A549 (cell line): ENCODE data around the gene PSMD2. TPM values are rescaled to one million over a fixed set of nuclear protein-coding genes. Genes with fewer than 3 reads are reported as not detected.

Experiments used
- ATAC-seq, 2 experiments: fragments of 200-7000 bp in 1 of 2; fragments of >200 bp in 1 of 2; cut with Nextera tagmentation in 1 of 2; cut with Tn5 transposase in 1 of 2; 3 replicates each; pipeline versions ENCODE4 v1.8.0 to v1.9.1; 2018 to 2020; ENCODE audit warnings: mild to moderate bottlenecking in 1 of 2, moderate library complexity in 1 of 2
- CTCF ChIA-PET: fragments of 300-600 bp; sonication (Branson Sonifier 250); formaldehyde crosslinking; extraction: SDS; loops from one replicate; lab custom pipeline; 2021; ENCODE audit warnings: antibody characterized with exemption, inconsistent platforms; lab: Yijun Ruan, JAX
- POLR2A ChIA-PET: fragments of 350-600 bp; formaldehyde crosslinking; extraction: SDS; loops from one replicate; lab custom pipeline; 2021; ENCODE audit warnings: antibody characterized with exemption, inconsistent platforms; lab: Yijun Ruan, JAX
- DNase-seq, 2 experiments: peaks; one replicate each; pipeline versions ENCODE4 v3.0.0 to v3.0.0-alpha.2; 2011 to 2016; ENCODE audit warnings: low read depth in 1 of 2, low spot score in 1 of 2
- FAIRE-seq: peaks from 2 replicates; lab custom pipeline; 2011; peaks lifted over from hg19 to GRCh38; lab: Jason Lieb, UNC
- H3K27ac ChIP-seq, 2 experiments: fragments of >200 bp; sonication (Bioruptor Twin); formaldehyde crosslinking; 3 replicates each; pipeline ENCODE4 v1.5.1; 2016 to 2017
- H3K4me1 ChIP-seq: fragments of >200 bp; sonication (Bioruptor Twin); formaldehyde crosslinking; 3 replicates; pipeline ENCODE4 v1.6.1; 2016
- H3K4me2 ChIP-seq: fragments of >200 bp; sonication (Bioruptor Twin); formaldehyde crosslinking; 3 replicates; pipeline ENCODE4 v1.6.1; 2016
- H3K4me3 ChIP-seq: fragments of >200 bp; sonication (Bioruptor Twin); formaldehyde crosslinking; 3 replicates; pipeline ENCODE4 v1.5.1; 2016
- H3K9me3 ChIP-seq: fragments of >200 bp; sonication (Bioruptor Twin); formaldehyde crosslinking; 3 replicates; pipeline ENCODE4 v1.6.1; 2016
- CEBPB ChIP-seq, 2 experiments: fragments of >200 bp in 1 of 2; sonication (Bioruptor Twin) in 1 of 2; formaldehyde crosslinking in 1 of 2; IDR thresholded peaks; 2 replicates each; pipeline ENCODE4 v1.6.1; 2012 to 2016
- CTCF ChIP-seq: fragments of >200 bp; sonication (Bioruptor Twin); formaldehyde crosslinking; IDR thresholded peaks from 3 replicates; pipeline ENCODE4 v1.5.1; 2016
- EHF ChIP-seq: fragments of 250-450 bp; sonication (Bioruptor Pico); IDR thresholded peaks from 2 replicates; pipeline ENCODE4 v1.5.0; 2020; ENCODE audit warnings: mild to moderate bottlenecking
- FOSB ChIP-seq: fragments of 250-450 bp; sonication (Bioruptor Pico); IDR thresholded peaks from 2 replicates; pipeline ENCODE4 v1.5.0; 2020; ENCODE audit warnings: mild to moderate bottlenecking, moderate library complexity
- HDAC2 ChIP-seq: fragments of 200-600 bp; sonication (generic); IDR thresholded peaks from 2 replicates; pipeline ENCODE4 v1.6.1; 2016
- HEYL ChIP-seq: fragments of 250-450 bp; sonication (Bioruptor Pico); IDR thresholded peaks from 2 replicates; pipeline ENCODE4 v1.8.0; 2021; ENCODE audit warnings: mild to moderate bottlenecking, moderate library complexity
- HMGXB4 ChIP-seq: fragments of 250-450 bp; sonication (Bioruptor Pico); IDR thresholded peaks from 2 replicates; pipeline ENCODE4 v1.5.0; 2021; ENCODE audit warnings: mild to moderate bottlenecking, moderate library complexity, borderline replicate concordance
- JUNB ChIP-seq: fragments of >200 bp; sonication (Bioruptor Twin); formaldehyde crosslinking; IDR thresholded peaks from 2 replicates; pipeline ENCODE4 v1.6.1; 2016
- MAX ChIP-seq: IDR thresholded peaks from 2 replicates; pipeline ENCODE4 v1.6.1; 2012
- MAZ ChIP-seq: fragments of 150-350 bp; IDR thresholded peaks from 2 replicates; pipeline ENCODE4 v1.6.1; 2014; ENCODE audit warnings: antibody characterized with exemption, low read depth, low read length, borderline replicate concordance
- NFE2L2 ChIP-seq: fragments of 150-350 bp; conservative IDR thresholded peaks from 2 replicates; pipeline ENCODE4 v1.6.1; 2014; ENCODE audit warnings: low read length
- NPAS2 ChIP-seq: fragments of 250-450 bp; sonication (Bioruptor Pico); IDR thresholded peaks from 2 replicates; pipeline ENCODE4 v1.8.0; 2022; ENCODE audit warnings: mild to moderate bottlenecking, moderate library complexity, borderline replicate concordance
- NR3C1 ChIP-seq: fragments of >200 bp; sonication (Bioruptor Twin); formaldehyde crosslinking; IDR thresholded peaks from 3 replicates; pipeline ENCODE4 v1.6.1; 2017
- POLR2A ChIP-seq: IDR thresholded peaks from 2 replicates; pipeline ENCODE4 v1.6.1; 2012; ENCODE audit warnings: mild to moderate bottlenecking, low read length
- RARB ChIP-seq: fragments of 250-450 bp; sonication (Bioruptor Pico); IDR thresholded peaks from 2 replicates; pipeline ENCODE4 v1.8.0; 2021; ENCODE audit warnings: mild to moderate bottlenecking, moderate library complexity
- REST ChIP-seq: fragments of 200-600 bp; sonication (generic); IDR thresholded peaks from 2 replicates; pipeline ENCODE4 v1.6.1; 2016; ENCODE audit warnings: antibody characterized with exemption, mild to moderate bottlenecking, moderate library complexity
- RNF2 ChIP-seq: fragments of 200-600 bp; sonication (generic); IDR thresholded peaks from 2 replicates; pipeline ENCODE4 v1.6.1; 2016; ENCODE audit warnings: low read depth, mild to moderate bottlenecking, antibody characterized with exemption, moderate library complexity, borderline replicate concordance
- SREBF2 ChIP-seq: fragments of 450-650 bp; IDR thresholded peaks from 2 replicates; pipeline ENCODE4 v1.6.1; 2014; ENCODE audit warnings: mild to moderate bottlenecking, moderate library complexity
- TFCP2L1 ChIP-seq: fragments of 250-450 bp; sonication (Bioruptor Pico); IDR thresholded peaks from 2 replicates; pipeline ENCODE4 v1.5.0; 2021; ENCODE audit warnings: mild to moderate bottlenecking
- ZFP36 ChIP-seq: fragments of 450-650 bp; IDR thresholded peaks from 2 replicates; pipeline ENCODE4 v1.6.1; 2014; ENCODE audit warnings: borderline replicate concordance; ENCODE audit not compliant: partially characterized antibody
- WGBS: methylation state at CpG from one replicate; pipeline ENCODE4 v1.1.6; 2017; ENCODE audit errors: missing lambda C conversion rate; 5-methylcytosine and 5-hydroxymethylcytosine counted together
- polyA plus RNA-seq, 4 experiments: library from polyadenylated mRNA; depleted of rRNA in 3 of 4; stranded (reverse); fragments of >200 nt; fragmentation: RNase III in 1 of 4; extraction: RNeasy Plus Mini Kit Qiagen cat#74134 plus additional on column Dnase treatment in 1 of 4; gene quantifications; 2 replicates in 3 of 4; 3 replicates in 1 of 4; pipeline ENCODE4 v1.2.3, GENCODE V29; 2011 to 2017

PSMD2 gene
- polyA plus RNA-seq, 2 of the 4 experiments (the other 2 are of a cell fraction), result 267 to 541 TPM

GRCh38 chr3:184275961-184276910 is 22.8 kb upstream of the PSMD2 start, which contains the start of gene ECE2:
Gene ECE2, plus strand, starts transcription at chr3:184276022. Its CDS starts 132 bp downstream, at chr3:184276154.
- POLR2A ChIA-PET, result no interaction called here
- FAIRE-seq, result no peak
- no peaks in the 10 kb centered on the region for H3K9me3 ChIP-seq
- CTCF ChIA-PET, result no interaction called here
- H3K4me2 ChIP-seq, result no peak within 1 kb of the TSS
- H3K27ac ChIP-seq, result no peak within 1 kb of the TSS
- TF ChIP-seq HEYL (CRISPR knock-in tag) (no peak), ZFP36 (no peak), TFCP2L1 (no peak), NFE2L2 (no peak), NR3C1 (no peak), NPAS2 (CRISPR knock-in tag) (no peak)
- TF ChIP-seq, all 56 proteins: peak for 0
- DNase-seq (no peak), ATAC-seq (0 out of 6 replicates have a peak, but pooled peaks of 1 of the 2 experiments have one; percentile 21)
- whole genome bisulfite sequencing, result 67% methylated on average over 18 of the region's 65 CpGs
- Histone ChIP-seq H3K4me1 (no peaks in the 10 kb centered on the region), H3K4me3 (no peak within 1 kb of the TSS)

GRCh38 chr3:184277366-184277765 is 21.7 kb upstream of the PSMD2 start:
- H3K4me3 ChIP-seq, result no peak overlapping the region
- FAIRE-seq (no peak), ATAC-seq (peak in 1 of 2 experiments; percentile 23; a peak in 1 of 6 replicates)
- CTCF ChIA-PET, result interaction anchor here (1.3 kb wide), 1 partner anchor 11 kb away, joined by 5 read pairs; no protein-coding TSS in a partner anchor
- TF ChIP-seq EHF (no peak), CTCF (no peak), JUNB (no peak), MAZ (no peak), HMGXB4 (CRISPR knock-in tag) (no peak), MAX (no peak), CEBPB (IDR thresholded peaks at IDR 0.05) (no peak), HDAC2 (no peak), RNF2 (no peak), POLR2A (no peak), REST (no peak), NR3C1 (no peak), FOSB (CRISPR knock-in tag) (no peak), SREBF2 (no peak), RARB (CRISPR knock-in tag) (no peak)
- TF ChIP-seq, all 56 proteins: peak for 0
- no peak for DNase-seq
- POLR2A ChIA-PET, result no interaction called here
- no peaks in the 10 kb centered on the region for H3K9me3 ChIP-seq
- H3K4me1 ChIP-seq, result no peaks in the 10 kb centered on the region
- no peak overlapping the region for H3K4me2 ChIP-seq
- H3K27ac ChIP-seq, result no peak overlapping the region
- 31% methylated on average over 3 of the region's 6 CpGs for WGBS
